OCI-LY1 (cell line): Measurements from ENCODE around the gene POC1A.

Experiments
- H2AFZ ChIP-seq: fragments of 200-600 bp; sonication (generic), shearing (Covaris generic); 2 replicates; pipeline ENCODE4 v1.6.0; 2014; ENCODE audit warnings: antibody characterized with exemption, mild to moderate bottlenecking, low read length
- H3F3A ChIP-seq: fragments of 200-600 bp; sonication (generic), shearing (Covaris generic); 2 replicates; pipeline ENCODE4 v1.6.0; 2014; ENCODE audit warnings: mild to moderate bottlenecking, antibody characterized with exemption, low read length, moderate library complexity; ENCODE audit not compliant: insufficient read depth
- H3K27ac ChIP-seq: fragments of 200-600 bp; sonication (generic); 2 replicates; pipeline ENCODE4 v1.5.1; 2014; ENCODE audit warnings: low read length, mixed run types, mild to moderate bottlenecking, low read depth; ENCODE audit not compliant: poor library complexity, severe bottlenecking
- H3K27me3 ChIP-seq: fragments of 200-600 bp; sonication (generic); 2 replicates; pipeline ENCODE4 v1.6.0; 2014; ENCODE audit warnings: antibody characterized with exemption, mild to moderate bottlenecking, low read length, moderate library complexity; ENCODE audit not compliant: insufficient read depth
- H3K36me3 ChIP-seq: fragments of 200-600 bp; sonication (generic); 2 replicates; pipeline ENCODE4 v1.6.1; 2014; ENCODE audit warnings: mild to moderate bottlenecking, antibody characterized with exemption, low read length, moderate library complexity, mixed read lengths; ENCODE audit not compliant: insufficient read depth
- H3K4me1 ChIP-seq: fragments of 200-600 bp; sonication (generic); 2 replicates; pipeline ENCODE4 v1.5.1; 2014; ENCODE audit warnings: mild to moderate bottlenecking, low read length, moderate library complexity; ENCODE audit not compliant: insufficient read depth, severe bottlenecking
- H3K4me2 ChIP-seq: fragments of 200-600 bp; sonication (generic), shearing (Covaris generic); 2 replicates; pipeline ENCODE4 v1.6.1; 2014; ENCODE audit warnings: low read length
- H3K4me3 ChIP-seq: fragments of 200-600 bp; sonication (generic); 2 replicates; pipeline ENCODE4 v1.5.1; 2014; ENCODE audit warnings: low read length, low read depth, mild to moderate bottlenecking, mixed read lengths; ENCODE audit not compliant: poor library complexity, severe bottlenecking
- H3K79me2 ChIP-seq: fragments of 200-600 bp; shearing (Covaris generic); 2 replicates; pipeline ENCODE4 v1.6.1; 2016; ENCODE audit warnings: mixed run types, low read length, mixed read lengths; ENCODE audit not compliant: insufficient read depth
- H3K9ac ChIP-seq: fragments of 200-600 bp; sonication (generic), shearing (Covaris generic); 2 replicates; pipeline ENCODE4 v1.6.1; 2014; ENCODE audit warnings: mild to moderate bottlenecking, low read length, mixed read lengths
- H3K9me2 ChIP-seq: fragments of 200-600 bp; sonication (generic), shearing (Covaris generic); 2 replicates; pipeline ENCODE4 v1.6.1; 2014; ENCODE audit warnings: low read depth, mild to moderate bottlenecking, low read length, mixed read lengths
- H3K9me3 ChIP-seq: fragments of 200-600 bp; shearing (Covaris generic); 2 replicates; pipeline ENCODE4 v1.6.1; 2014; ENCODE audit warnings: low read length, mixed read lengths
- H4K20me1 ChIP-seq: fragments of 200-600 bp; sonication (generic), shearing (Covaris generic); 2 replicates; pipeline ENCODE4 v1.6.0; 2016; ENCODE audit warnings: mild to moderate bottlenecking, low read length; ENCODE audit not compliant: insufficient read depth
- EZH2 ChIP-seq: fragments of 200-600 bp; sonication (generic), shearing (Covaris generic); IDR thresholded peaks from 2 replicates; pipeline ENCODE4 v1.8.0; 2017; ENCODE audit warnings: borderline replicate concordance, mixed run types, mild to moderate bottlenecking, antibody characterized with exemption, low read length, moderate library complexity, mixed read lengths
- TF ChIP-seq, protein P1 (sequence below): fragments of 200-600 bp; sonication (generic), shearing (Covaris generic); IDR thresholded peaks from 2 replicates; pipeline ENCODE4 v1.5.1; 2017; ENCODE audit warnings: mild to moderate bottlenecking, antibody characterized with exemption, low read length, moderate library complexity, mixed read lengths

POC1A gene

DNA sequence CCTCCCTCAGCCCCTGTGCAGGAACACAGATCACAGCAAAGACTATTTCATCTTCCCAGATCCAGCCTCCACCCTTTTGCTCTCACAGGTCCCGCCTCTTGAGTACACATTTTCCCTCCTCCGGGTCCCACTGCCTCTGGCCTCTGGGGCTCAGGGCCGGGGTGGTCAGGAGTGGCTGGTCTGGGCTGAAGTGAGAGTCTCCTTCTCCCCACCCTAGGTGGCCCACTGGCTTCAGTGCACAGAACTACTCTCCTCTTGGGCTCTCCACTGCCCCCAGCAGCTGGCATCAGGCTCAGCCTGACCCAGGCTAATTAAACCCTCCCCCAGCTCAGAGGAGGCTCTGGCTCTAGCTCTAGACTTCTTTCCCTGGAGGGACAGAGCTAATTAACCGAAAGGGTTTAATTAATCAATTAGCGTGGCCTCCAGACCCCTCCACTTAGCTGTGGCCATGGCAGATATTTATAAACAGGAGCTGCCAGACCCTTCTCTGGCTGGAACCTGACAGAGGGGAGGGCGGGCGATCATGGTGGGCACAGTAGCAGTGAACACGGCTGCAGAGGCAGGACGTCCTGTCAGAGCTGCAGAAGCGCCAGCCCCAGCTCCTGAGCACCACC, 113.0 kb downstream of the POC1A start:
- H3K9me3 ChIP-seq = no peaks in the 10 kb centered on the region
- H3F3A ChIP-seq = no peaks in the 10 kb centered on the region
- H3K4me2 ChIP-seq = no peak overlapping the region
- H3K9me2 ChIP-seq = no peaks in the 10 kb centered on the region
- no peaks in the 10 kb centered on the region for H3K4me1 ChIP-seq
- H3K27ac ChIP-seq = no peak overlapping the region
- no peak overlapping the region for H3K4me3 ChIP-seq
- no peak overlapping the region for H2AFZ ChIP-seq
- peaks cover 24% of the 10 kb centered on the region; the same call in 1 of the 2 replicates for H3K27me3 ChIP-seq
- no peaks in the 10 kb centered on the region for H3K36me3 ChIP-seq
- no peak for TF ChIP-seq EZH2
- TF ChIP-seq, protein P1, sequence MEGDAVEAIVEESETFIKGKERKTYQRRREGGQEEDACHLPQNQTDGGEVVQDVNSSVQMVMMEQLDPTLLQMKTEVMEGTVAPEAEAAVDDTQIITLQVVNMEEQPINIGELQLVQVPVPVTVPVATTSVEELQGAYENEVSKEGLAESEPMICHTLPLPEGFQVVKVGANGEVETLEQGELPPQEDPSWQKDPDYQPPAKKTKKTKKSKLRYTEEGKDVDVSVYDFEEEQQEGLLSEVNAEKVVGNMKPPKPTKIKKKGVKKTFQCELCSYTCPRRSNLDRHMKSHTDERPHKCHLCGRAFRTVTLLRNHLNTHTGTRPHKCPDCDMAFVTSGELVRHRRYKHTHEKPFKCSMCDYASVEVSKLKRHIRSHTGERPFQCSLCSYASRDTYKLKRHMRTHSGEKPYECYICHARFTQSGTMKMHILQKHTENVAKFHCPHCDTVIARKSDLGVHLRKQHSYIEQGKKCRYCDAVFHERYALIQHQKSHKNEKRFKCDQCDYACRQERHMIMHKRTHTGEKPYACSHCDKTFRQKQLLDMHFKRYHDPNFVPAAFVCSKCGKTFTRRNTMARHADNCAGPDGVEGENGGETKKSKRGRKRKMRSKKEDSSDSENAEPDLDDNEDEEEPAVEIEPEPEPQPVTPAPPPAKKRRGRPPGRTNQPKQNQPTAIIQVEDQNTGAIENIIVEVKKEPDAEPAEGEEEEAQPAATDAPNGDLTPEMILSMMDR = peak; percentile 18; the same call in 1 of the 2 replicates
- H3K9ac ChIP-seq = no peak overlapping the region
- no peaks in the 10 kb centered on the region for H4K20me1 ChIP-seq
- H3K79me2 ChIP-seq = no peaks in the 10 kb centered on the region

DNA sequence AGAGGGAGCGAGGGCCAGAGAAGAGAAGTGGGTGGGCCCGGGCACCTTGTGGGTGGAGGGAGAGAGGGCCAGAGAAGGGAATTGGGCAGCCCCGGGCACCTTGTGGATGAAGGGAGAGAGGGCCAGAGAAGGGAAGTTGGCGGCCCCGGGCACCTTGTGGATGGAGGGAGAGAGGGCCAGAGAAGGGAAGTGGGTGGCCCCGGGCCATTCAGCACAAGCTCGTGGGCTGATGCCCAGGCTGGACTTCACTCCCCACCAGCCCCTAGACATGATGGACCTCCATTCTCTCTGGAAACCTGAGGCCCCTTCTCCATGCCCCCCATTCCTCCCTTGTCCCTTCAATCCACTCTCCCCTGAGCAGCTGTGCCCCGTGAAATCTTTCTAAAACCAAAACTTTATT, 113.6 kb downstream of the POC1A start:
- TF ChIP-seq, protein P1 = no peak
- no peak for TF ChIP-seq EZH2
- no peaks in the 10 kb centered on the region for H3K4me1 ChIP-seq
- no peaks in the 10 kb centered on the region for H3F3A ChIP-seq
- H3K27me3 ChIP-seq = peaks cover 24% of the 10 kb centered on the region; the same call in 1 of the 2 replicates
- no peak overlapping the region for H2AFZ ChIP-seq
- H3K4me3 ChIP-seq = no peak overlapping the region
- H3K4me2 ChIP-seq = no peak overlapping the region
- no peaks in the 10 kb centered on the region for H3K36me3 ChIP-seq
- no peak overlapping the region for H3K27ac ChIP-seq
- H4K20me1 ChIP-seq = no peaks in the 10 kb centered on the region
- H3K9me3 ChIP-seq = no peaks in the 10 kb centered on the region
- H3K79me2 ChIP-seq = no peaks in the 10 kb centered on the region
- H3K9ac ChIP-seq = no peak overlapping the region
- no peaks in the 10 kb centered on the region for H3K9me2 ChIP-seq

DNA sequence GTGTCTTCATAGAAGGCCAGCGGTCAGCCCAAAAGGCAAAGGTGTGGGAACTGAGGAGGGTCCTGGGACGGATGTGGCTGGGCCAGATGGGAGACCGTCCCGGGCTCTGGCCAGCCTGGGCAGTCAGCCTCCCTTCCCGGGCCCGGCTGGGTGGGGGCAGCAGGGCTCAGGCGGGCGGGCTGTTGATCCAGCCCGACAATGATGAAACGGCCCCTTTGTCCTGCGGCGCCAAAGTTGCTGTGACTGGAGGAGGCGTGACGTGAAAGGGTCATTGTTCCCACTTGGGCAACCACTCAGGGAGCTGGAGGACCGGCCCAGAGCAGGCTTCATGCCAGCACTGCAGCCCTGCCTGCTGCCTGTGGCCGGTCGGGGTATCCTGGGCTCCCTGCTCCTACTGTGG, 114.4 kb downstream of the POC1A start:
- Histone ChIP-seq H4K20me1 (no peaks in the 10 kb centered on the region), H3K4me2 (no peak overlapping the region), H3K9ac (no peak overlapping the region), H3K4me3 (no peak overlapping the region), H3K9me3 (no peaks in the 10 kb centered on the region), H3K4me1 (no peaks in the 10 kb centered on the region), H3K36me3 (no peaks in the 10 kb centered on the region), H3K9me2 (no peaks in the 10 kb centered on the region), H3K27ac (no peak overlapping the region), H3K27me3 (peaks cover 21% of the 10 kb centered on the region; the same call in 1 of the 2 replicates), H2AFZ (no peak overlapping the region), H3K79me2 (no peaks in the 10 kb centered on the region), H3F3A (no peaks in the 10 kb centered on the region)
- TF ChIP-seq, protein P1 = no peak
- no peak for TF ChIP-seq EZH2
